Activated CD4-positive, alpha-beta memory T cell treated with anti-CD3 and anti-CD28 coated beads for 36 hours (primary cell): Measurements from ENCODE around the gene SLCO3A1. TPM values are rescaled to one million over a fixed set of nuclear protein-coding genes. Genes with fewer than 3 reads are reported as not detected.
A peak's percentile ranks its signal among the peaks of the same experiment; 100 is the strongest.
"Not testable (repeated sequence)": the region's sequence is repeated elsewhere in the genome, so short reads cannot be mapped to it uniquely, and the experiment has no call there.

Experiments used
- CTCF ChIA-PET: fragments of 350-600 bp; sonication (Branson Sonifier 250); formaldehyde crosslinking; loops from one replicate; lab custom pipeline; 2021; ENCODE audit warnings: antibody characterized with exemption, inconsistent platforms; lab: Charles Lee
- POLR2A ChIA-PET: fragments of 350-600 bp; sonication (Branson Sonifier 250); formaldehyde crosslinking; loops from one replicate; lab custom pipeline; 2021; ENCODE audit warnings: antibody characterized with exemption; lab: Charles Lee
- DNase-seq: peaks from one replicate; pipeline ENCODE4 v3.0.0-alpha.2; 2020
- H3K27ac Mint-ChIP-seq: one replicate; pipeline ENCODE4 v1.8.0; 2021; ENCODE audit warnings: mixed read lengths
- H3K27me3 Mint-ChIP-seq: one replicate; pipeline ENCODE4 v1.8.0; 2021; ENCODE audit warnings: mixed read lengths
- H3K36me3 Mint-ChIP-seq: one replicate; pipeline ENCODE4 v1.8.0; 2021; ENCODE audit warnings: mixed read lengths
- H3K4me1 Mint-ChIP-seq: one replicate; pipeline ENCODE4 v1.8.0; 2021; ENCODE audit warnings: low read depth, mixed read lengths
- H3K4me3 Mint-ChIP-seq: one replicate; pipeline ENCODE4 v1.8.0; 2021; ENCODE audit warnings: mild to moderate bottlenecking, mixed read lengths
- H3K9me3 Mint-ChIP-seq: one replicate; pipeline ENCODE4 v1.8.0; 2021; ENCODE audit warnings: mixed read lengths
- intact Hi-C: fragments of 100-400 bp; cut with micrococcal nuclease; formaldehyde crosslinking; loops from one replicate; pipeline ENCODE4 v1.15.1; 2023
- total RNA-seq, 2 experiments: library from RNA; stranded (reverse); gene quantifications; one replicate each; pipeline ENCODE4 v1.2.3, GENCODE V29; 2021

The SLCO3A1 gene
- total RNA-seq, 2 experiments from 2014 or later = 10.8 to 12.7 TPM

GRCh38 chr15:92170897-92171296 lies 317.4 kb downstream of the SLCO3A1 start:
- intact Hi-C loops = no loop called here
- H3K4me1 Mint-ChIP-seq = no peaks in the 10 kb centered on the region
- H3K9me3 Mint-ChIP-seq = no peaks in the 10 kb centered on the region
- peaks cover 1% of the 10 kb centered on the region for H3K36me3 Mint-ChIP-seq
- CTCF ChIA-PET = no interaction called here
- POLR2A ChIA-PET = no interaction called here
- DNase-seq = no peak
- H3K27ac Mint-ChIP-seq = no peak overlapping the region
- H3K27me3 Mint-ChIP-seq = no peaks in the 10 kb centered on the region
- no peak overlapping the region for H3K4me3 Mint-ChIP-seq

DNA sequence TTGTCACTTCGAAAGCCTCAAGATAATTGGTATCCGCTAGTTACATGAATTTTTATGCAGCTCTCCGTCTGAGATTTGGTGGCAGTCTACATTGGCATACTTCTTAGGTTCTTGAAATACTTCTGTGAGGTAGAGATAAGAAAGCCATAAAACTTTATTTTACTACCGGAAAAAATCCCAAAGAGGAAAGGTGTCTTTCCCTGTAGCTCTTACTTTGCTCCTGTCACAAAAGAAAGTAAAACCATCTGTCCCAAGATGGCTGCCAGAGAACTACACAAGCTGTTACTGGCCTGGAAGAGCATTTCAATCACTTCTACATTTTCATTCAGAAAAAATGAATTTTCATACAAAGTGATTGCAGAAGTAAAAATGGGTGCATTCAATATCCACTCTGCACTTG lies 325.4 kb downstream of the SLCO3A1 start:
- POLR2A ChIA-PET = no interaction called here
- H3K27me3 Mint-ChIP-seq = peaks cover 8% of the 10 kb centered on the region
- H3K4me1 Mint-ChIP-seq = no peaks in the 10 kb centered on the region
- H3K36me3 Mint-ChIP-seq = no peaks in the 10 kb centered on the region
- H3K4me3 Mint-ChIP-seq = no peak overlapping the region
- H3K27ac Mint-ChIP-seq = no peak overlapping the region
- CTCF ChIA-PET = no interaction called here
- intact Hi-C loops = no loop called here
- H3K9me3 Mint-ChIP-seq = no peaks in the 10 kb centered on the region
- DNase-seq = no peak

GRCh38 chr15:92184142-92184541 lies 330.6 kb downstream of the SLCO3A1 start:
- intact Hi-C loops = no loop called here

DNA sequence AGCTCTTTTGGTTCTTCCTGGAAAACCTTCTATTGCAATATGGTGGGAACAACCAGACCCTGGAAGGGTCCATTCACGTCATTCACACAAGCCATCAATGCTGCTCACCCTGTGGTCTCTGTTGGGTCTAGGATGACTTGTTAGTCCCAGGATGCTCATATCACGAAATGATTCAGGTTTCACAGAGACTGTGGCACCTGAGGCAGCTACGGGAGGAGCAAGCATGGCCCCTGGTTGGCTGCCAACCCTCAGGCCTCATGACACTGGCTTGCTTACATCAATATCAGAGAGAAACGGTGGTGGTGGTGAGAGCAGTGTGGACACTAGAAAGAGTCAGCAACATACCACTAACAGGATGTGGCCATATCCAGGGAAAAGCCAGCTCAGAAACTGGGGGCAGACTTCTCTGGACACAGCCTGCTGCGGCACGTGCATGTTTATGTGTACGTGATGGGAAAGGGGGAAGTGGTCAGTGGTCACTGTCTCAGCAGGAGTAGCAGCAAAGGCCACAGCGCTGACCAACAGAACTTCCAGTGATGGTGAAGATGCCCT lies 331.2 kb downstream of the SLCO3A1 start:
- Mint-ChIP-seq H3K4me1 (no peaks in the 10 kb centered on the region), H3K27ac (no peak overlapping the region), H3K4me3 (no peak overlapping the region), H3K9me3 (no peaks in the 10 kb centered on the region), H3K36me3 (no peaks in the 10 kb centered on the region), H3K27me3 (peaks cover 8% of the 10 kb centered on the region)
- ChIA-PET POLR2A (no interaction called here), CTCF (no interaction called here)
- intact Hi-C loops = no loop called here
- DNase-seq = peak; percentile 11

More at GRCh38 chr15:92184142-92184541, 330.6 kb downstream of the SLCO3A1 start:
- H3K9me3 Mint-ChIP-seq = no peaks in the 10 kb centered on the region
- CTCF ChIA-PET = no interaction called here
- H3K36me3 Mint-ChIP-seq = no peaks in the 10 kb centered on the region
- peaks cover 8% of the 10 kb centered on the region for H3K27me3 Mint-ChIP-seq
- no peak for DNase-seq
- POLR2A ChIA-PET = no interaction called here
- no peak overlapping the region for H3K4me3 Mint-ChIP-seq
- H3K4me1 Mint-ChIP-seq = no peaks in the 10 kb centered on the region
- no peak overlapping the region for H3K27ac Mint-ChIP-seq

GRCh38 chr15:92187975-92188374 lies 334.5 kb downstream of the SLCO3A1 start:
- Mint-ChIP-seq H3K27ac (no peak overlapping the region), H3K4me3 (no peak overlapping the region), H3K36me3 (no peaks in the 10 kb centered on the region), H3K4me1 (no peaks in the 10 kb centered on the region), H3K27me3 (peaks cover 6% of the 10 kb centered on the region), H3K9me3 (no peaks in the 10 kb centered on the region)
- ChIA-PET CTCF (no interaction called here), POLR2A (no interaction called here)
- DNase-seq = no peak
- intact Hi-C loops = no loop called here

- H3K36me3 Mint-ChIP-seq = no peaks in the 10 kb centered on the region
- ChIA-PET CTCF (no interaction called here), POLR2A (no interaction called here)
- intact Hi-C loops = no loop called here
- H3K4me3 Mint-ChIP-seq = no peak overlapping the region
- DNase-seq = no peak
- H3K27me3 Mint-ChIP-seq = peaks cover 6% of the 10 kb centered on the region
- H3K4me1 Mint-ChIP-seq = no peaks in the 10 kb centered on the region
- H3K27ac Mint-ChIP-seq = no peak overlapping the region
- H3K9me3 Mint-ChIP-seq = no peaks in the 10 kb centered on the region
Observed at GRCh38 chr15:92189166-92189565, 335.7 kb downstream of the SLCO3A1 start.

DNA sequence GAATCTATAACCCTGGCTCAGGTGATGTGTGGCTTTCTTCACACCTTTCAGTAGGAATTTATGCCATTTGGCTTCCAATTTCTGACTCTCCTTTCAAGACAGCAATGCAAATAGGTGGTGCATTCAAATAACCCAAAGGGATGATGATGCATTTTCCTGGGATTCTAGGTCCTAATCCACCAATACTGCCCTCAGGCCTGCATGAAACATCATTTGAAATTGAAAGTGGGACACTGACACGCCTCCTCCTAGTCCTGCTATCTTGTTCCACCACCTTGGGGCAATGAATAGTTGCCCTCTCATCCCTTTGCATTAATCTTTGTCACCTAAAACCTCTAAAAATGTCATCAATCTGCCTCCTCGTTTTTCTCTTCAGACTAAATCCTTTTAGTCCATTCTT lies 341.7 kb downstream of the SLCO3A1 start:
- Mint-ChIP-seq H3K4me3 (no peak overlapping the region), H3K27me3 (no peaks in the 10 kb centered on the region), H3K4me1 (no peaks in the 10 kb centered on the region), H3K36me3 (no peaks in the 10 kb centered on the region), H3K27ac (no peak overlapping the region), H3K9me3 (no peaks in the 10 kb centered on the region)
- intact Hi-C loops = no loop called here
- CTCF ChIA-PET = no interaction called here
- no peak for DNase-seq
- POLR2A ChIA-PET = no interaction called here

- no peak for DNase-seq
Observed at GRCh38 chr15:92196342-92196741, 342.8 kb downstream of the SLCO3A1 start.

GRCh38 chr15:92197746-92198145 lies 344.2 kb downstream of the SLCO3A1 start:
- ChIA-PET POLR2A (interaction anchor here (0.6 kb wide), 1 partner anchor 37 kb away, joined by 3 read pairs; no protein-coding TSS in a partner anchor), CTCF (interaction anchor here (1.0 kb wide), 1 partner anchor 26 kb away, joined by 5 read pairs; no protein-coding TSS in a partner anchor)
- Mint-ChIP-seq H3K36me3 (no peaks in the 10 kb centered on the region), H3K27ac (no peak overlapping the region), H3K9me3 (no peaks in the 10 kb centered on the region), H3K27me3 (peaks cover 3% of the 10 kb centered on the region), H3K4me3 (no peak overlapping the region), H3K4me1 (no peaks in the 10 kb centered on the region)
- DNase-seq = no peak
- intact Hi-C loops = no loop called here

More at GRCh38 chr15:92196342-92196741, 342.8 kb downstream of the SLCO3A1 start:
- Mint-ChIP-seq H3K4me1 (no peaks in the 10 kb centered on the region), H3K36me3 (no peaks in the 10 kb centered on the region), H3K27me3 (no peaks in the 10 kb centered on the region), H3K4me3 (no peak overlapping the region), H3K9me3 (no peaks in the 10 kb centered on the region), H3K27ac (no peak overlapping the region)
- ChIA-PET CTCF (no interaction called here), POLR2A (no interaction called here)
- intact Hi-C loops = no loop called here

- no peaks in the 10 kb centered on the region for H3K36me3 Mint-ChIP-seq
- H3K4me3 Mint-ChIP-seq = no peak overlapping the region
- intact Hi-C loops = no loop called here
Observed at GRCh38 chr15:92200891-92201290, 347.4 kb downstream of the SLCO3A1 start.

GRCh38 chr15:92205255-92205739 lies 351.8 kb downstream of the SLCO3A1 start:
- no peaks in the 10 kb centered on the region for H3K36me3 Mint-ChIP-seq
- intact Hi-C loops = no loop called here
- H3K27ac Mint-ChIP-seq = no peak overlapping the region

More at GRCh38 chr15:92200891-92201290, 347.4 kb downstream of the SLCO3A1 start:
- peaks cover 3% of the 10 kb centered on the region for H3K27me3 Mint-ChIP-seq
- no peak overlapping the region for H3K27ac Mint-ChIP-seq
- POLR2A ChIA-PET = no interaction called here
- CTCF ChIA-PET = no interaction called here
- H3K9me3 Mint-ChIP-seq = peaks cover 2% of the 10 kb centered on the region
- no peak for DNase-seq
- H3K4me1 Mint-ChIP-seq = no peaks in the 10 kb centered on the region

DNA sequence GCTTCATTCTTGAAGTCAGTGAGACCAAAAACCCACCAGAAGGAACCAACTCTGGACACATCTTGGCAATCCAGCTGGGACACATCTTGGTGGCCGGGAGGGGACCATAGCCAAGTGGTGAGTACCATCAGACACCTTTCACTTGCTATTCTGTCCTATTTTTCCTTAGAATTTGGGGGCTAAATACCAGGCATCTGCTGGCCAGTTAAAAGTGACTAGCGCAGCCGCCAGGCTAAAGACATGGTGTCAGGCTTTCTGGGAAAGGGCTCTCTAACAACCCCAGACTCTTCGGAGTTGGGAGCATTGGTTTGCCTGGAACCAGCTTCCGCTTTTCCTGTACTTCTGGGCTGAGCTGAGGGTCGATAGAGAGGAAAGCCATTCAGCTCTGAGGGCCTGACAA lies 354.1 kb downstream of the SLCO3A1 start:
- H3K36me3 Mint-ChIP-seq, CTCF ChIA-PET, intact Hi-C loops, POLR2A ChIA-PET, H3K9me3 Mint-ChIP-seq, H3K27ac Mint-ChIP-seq, H3K4me1 Mint-ChIP-seq, DNase-seq, H3K4me3 Mint-ChIP-seq: not testable (repeated sequence)
- H3K27me3 Mint-ChIP-seq = peaks cover 27% of the 10 kb centered on the region

More at GRCh38 chr15:92205255-92205739, 351.8 kb downstream of the SLCO3A1 start:
- POLR2A ChIA-PET = no interaction called here
- CTCF ChIA-PET = no interaction called here
- H3K9me3 Mint-ChIP-seq = peaks cover 2% of the 10 kb centered on the region
- H3K4me3 Mint-ChIP-seq = no peak overlapping the region
- no peak for DNase-seq
- H3K27me3 Mint-ChIP-seq = peaks cover 26% of the 10 kb centered on the region
- no peaks in the 10 kb centered on the region for H3K4me1 Mint-ChIP-seq
